ENCODE results near the gene C14orf180. TPM values are rescaled to one million over a fixed set of nuclear protein-coding genes. Genes with fewer than 3 reads are reported as not detected.

Gene C14orf180
- total and polyA plus RNA-seq, 2 of the 8 experiments (the other 6 are each of a cell fraction or from before 2014, with no cell fraction given), result not detected

GRCh38 chr14:104592292-104592672, 12.7 kb downstream of the C14orf180 start:
- H3K4me2 ChIP-seq (ENCODE audit: insufficient read depth in 1 of 2, low read depth in 2 of 2, low read length in 2 of 2), result no peak overlapping the region
- H2BK12ac ChIP-seq (ENCODE audit: low read depth, low read length), result 0 out of 2 replicates have a peak overlapping the region, but pooled peaks have one; percentile 19
- no peak overlapping the region for H4K5ac ChIP-seq (ENCODE audit: insufficient read length, low read depth, low read length)
- H3K79me1 ChIP-seq (ENCODE audit: low read depth, low read length), result peaks cover 4% of the 10 kb centered on the region; the same call in 1 of the 2 replicates
- DNase-seq (ENCODE audit: low read depth in 1 of 2, low spot score in 2 of 2) (no peak), FAIRE-seq (no peak)
- H3K23me2 ChIP-seq (ENCODE audit: low read depth, low read length), result no peaks in the 10 kb centered on the region
- H2AFZ ChIP-seq (ENCODE audit: low read length), result no peak overlapping the region
- H3K27ac ChIP-seq (ENCODE audit: low read depth, low read length), result no peak overlapping the region
- no peak overlapping the region for H4K8ac ChIP-seq (ENCODE audit: extremely low read depth, insufficient read depth, low read length)
- H3K36me3 ChIP-seq (ENCODE audit: control insufficient read depth in 2 of 4, insufficient read depth in 4 of 4, low read length in 3 of 4), result no peaks in the 10 kb centered on the region; a peak in 1 of 8 replicates
- H2BK5ac ChIP-seq (ENCODE audit: low read depth, low read length), result peak overlapping the region; percentile 73
- H3K4ac ChIP-seq (replicated peaks; ENCODE audit: insufficient read length, low read depth, low read length), result no peak overlapping the region
- CTCF ChIA-PET (ENCODE audit: partially characterized antibody), result interaction anchor here (0.9 to 3.0 kb wide), 7 partner anchors 10 to 118 kb away, joined by 3 to 11 read pairs (median 3); no protein-coding TSS in a partner anchor
- peak overlapping the region; percentile 51 for H3K14ac ChIP-seq (ENCODE audit: insufficient read length)
- H3K18ac ChIP-seq (ENCODE audit: extremely low read depth, low read length), result no peak overlapping the region
- peaks cover 0 to 6% of the 10 kb centered on the region in 2 experiments for H4K20me1 ChIP-seq (replicated peaks in 1 of 2; ENCODE audit: control insufficient read depth in 1 of 2, insufficient read depth in 2 of 2, low read length in 2 of 2)
- no peak overlapping the region for H3K56ac ChIP-seq (replicated peaks; ENCODE audit: insufficient read length, low read depth, low read length)
- no peaks in the 10 kb centered on the region for H3K4me1 ChIP-seq (replicated peaks in 1 of 4; ENCODE audit: control insufficient read depth in 3 of 4, insufficient read depth in 4 of 4, low read length in 3 of 4)
- H3K9ac ChIP-seq (replicated peaks in 1 of 4; ENCODE audit: extremely low read depth in 1 of 4, low read depth in 3 of 4, low read length in 3 of 4), result no peak overlapping the region
- POLR2A ChIA-PET (ENCODE audit: partially characterized antibody), result no interaction called here
- peak overlapping the region; percentile 60 for H2AK5ac ChIP-seq (ENCODE audit: low read depth, low read length)
- H2BK120ac ChIP-seq (replicated peaks; ENCODE audit: low read depth, low read length), result no peak overlapping the region
- peak overlapping the region; percentile 65 for H4K91ac ChIP-seq (replicated peaks; ENCODE audit: insufficient read length, low read length)
- TF ChIP-seq SP1 (IDR thresholded peaks at IDR 0.05; ENCODE audit: low read depth, low read length), result no peak
- no peak for TF ChIP-seq GTF2F1 (IDR thresholded peaks at IDR 0.05; ENCODE audit: borderline replicate concordance, low read depth, low read length)
- TF ChIP-seq SAP30 (IDR thresholded peaks at IDR 0.05; ENCODE audit: insufficient read depth, insufficient replicate concordance, low read length), result no peak
- TF ChIP-seq RBBP5 (IDR thresholded peaks at IDR 0.05; ENCODE audit: borderline replicate concordance, low read depth, low read length), result no peak
- TF ChIP-seq NRF1 (IDR thresholded peaks at IDR 0.05; ENCODE audit: low read depth, low read length), result no peak
- TF ChIP-seq CTBP2 (IDR thresholded peaks at IDR 0.05; ENCODE audit: borderline replicate concordance, insufficient read depth, insufficient read length, low read length), result no peak
- no peak for TF ChIP-seq HDAC6 (IDR thresholded peaks at IDR 0.05; ENCODE audit: low read depth, low read length)
- TF ChIP-seq EP300 (IDR thresholded peaks at IDR 0.05; ENCODE audit: borderline replicate concordance in 1 of 2, low read depth in 2 of 2, low read length in 2 of 2), result no peak
- TF ChIP-seq KDM4A (IDR thresholded peaks at IDR 0.05; ENCODE audit: low read depth, low read length, severe bottlenecking), result no peak
- WGBS, 2 experiments (ENCODE audit: extremely low coverage in 1 of 2, insufficient coverage in 1 of 2, insufficient read length in 1 of 2, insufficient replicate concordance in 2 of 2, low coverage in 1 of 2, low lambda C conversion rate in 2 of 2, missing lambda C conversion rate in 1 of 2), result 77% methylated on average over 3 of the region's 3 CpGs; no CpG with 5 or more reads in 1 of the 2 experiments
- H2BK15ac ChIP-seq (ENCODE audit: low read length), result peak overlapping the region; percentile 74; the same call in 1 of the 2 replicates
- H2BK20ac ChIP-seq (ENCODE audit: low read length), result peak overlapping the region; percentile 29; the same call in 1 of the 2 replicates
- no peak overlapping the region for H3K4me3 ChIP-seq (ENCODE audit: extremely low read depth in 1 of 4, insufficient read depth in 2 of 4, low read depth in 3 of 4, low read length in 4 of 4)
- no peaks in the 10 kb centered on the region for H3K79me2 ChIP-seq (ENCODE audit: control insufficient read depth in 1 of 2, insufficient read depth in 2 of 2, low read length in 2 of 2)
- H3K27me3 ChIP-seq (replicated peaks in 1 of 4; ENCODE audit: control insufficient read depth in 3 of 4, extremely low read depth in 1 of 4, insufficient read depth in 3 of 4, low read length in 3 of 4), result no peaks in the 10 kb centered on the region
- no peak overlapping the region for H3K23ac ChIP-seq (ENCODE audit: insufficient read length)
- H3K9me3 ChIP-seq (ENCODE audit: insufficient read depth in 2 of 2, low read depth in 1 of 2, low read length in 1 of 2), result no peaks in the 10 kb centered on the region
